ENCODE measurements around the gene LCE3D.
"Not testable (repeated sequence)": the region's sequence is repeated elsewhere in the genome, so short reads cannot be mapped to it uniquely, and the experiment has no call there.

DNA sequence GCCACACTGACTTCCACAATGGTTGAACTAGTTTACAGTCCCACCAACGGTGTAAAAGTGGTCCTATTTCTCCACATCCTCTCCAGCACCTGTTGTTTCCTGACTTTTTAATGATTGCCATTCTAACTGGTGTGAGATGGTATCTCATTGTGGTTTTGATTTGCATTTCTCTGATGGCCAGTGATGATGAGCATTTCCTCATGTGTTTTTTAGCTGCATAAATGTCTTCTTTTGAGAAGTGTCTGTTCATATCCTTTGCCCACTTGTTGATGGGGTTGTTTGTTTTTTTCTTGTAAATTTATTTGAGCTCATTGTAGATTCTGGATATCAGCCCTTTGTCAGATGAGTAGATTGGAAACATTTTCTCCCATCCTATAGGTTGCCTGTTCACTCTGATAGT is 32.0 kb downstream of the LCE3D start:
- not testable (repeated sequence) for TF ChIP-seq ZNF184 (tag by site-specific recombination; IDR thresholded peaks at IDR 0.05); GFI1B (tag by site-specific recombination; IDR thresholded peaks at IDR 0.05); CTCF (tag by site-specific recombination; IDR thresholded peaks at IDR 0.05); ZNF473 (tag by site-specific recombination; IDR thresholded peaks at IDR 0.05); ZNF654 (tag by site-specific recombination; IDR thresholded peaks at IDR 0.05; ENCODE audit: low read depth)
- TF ChIP-seq, protein P1, sequence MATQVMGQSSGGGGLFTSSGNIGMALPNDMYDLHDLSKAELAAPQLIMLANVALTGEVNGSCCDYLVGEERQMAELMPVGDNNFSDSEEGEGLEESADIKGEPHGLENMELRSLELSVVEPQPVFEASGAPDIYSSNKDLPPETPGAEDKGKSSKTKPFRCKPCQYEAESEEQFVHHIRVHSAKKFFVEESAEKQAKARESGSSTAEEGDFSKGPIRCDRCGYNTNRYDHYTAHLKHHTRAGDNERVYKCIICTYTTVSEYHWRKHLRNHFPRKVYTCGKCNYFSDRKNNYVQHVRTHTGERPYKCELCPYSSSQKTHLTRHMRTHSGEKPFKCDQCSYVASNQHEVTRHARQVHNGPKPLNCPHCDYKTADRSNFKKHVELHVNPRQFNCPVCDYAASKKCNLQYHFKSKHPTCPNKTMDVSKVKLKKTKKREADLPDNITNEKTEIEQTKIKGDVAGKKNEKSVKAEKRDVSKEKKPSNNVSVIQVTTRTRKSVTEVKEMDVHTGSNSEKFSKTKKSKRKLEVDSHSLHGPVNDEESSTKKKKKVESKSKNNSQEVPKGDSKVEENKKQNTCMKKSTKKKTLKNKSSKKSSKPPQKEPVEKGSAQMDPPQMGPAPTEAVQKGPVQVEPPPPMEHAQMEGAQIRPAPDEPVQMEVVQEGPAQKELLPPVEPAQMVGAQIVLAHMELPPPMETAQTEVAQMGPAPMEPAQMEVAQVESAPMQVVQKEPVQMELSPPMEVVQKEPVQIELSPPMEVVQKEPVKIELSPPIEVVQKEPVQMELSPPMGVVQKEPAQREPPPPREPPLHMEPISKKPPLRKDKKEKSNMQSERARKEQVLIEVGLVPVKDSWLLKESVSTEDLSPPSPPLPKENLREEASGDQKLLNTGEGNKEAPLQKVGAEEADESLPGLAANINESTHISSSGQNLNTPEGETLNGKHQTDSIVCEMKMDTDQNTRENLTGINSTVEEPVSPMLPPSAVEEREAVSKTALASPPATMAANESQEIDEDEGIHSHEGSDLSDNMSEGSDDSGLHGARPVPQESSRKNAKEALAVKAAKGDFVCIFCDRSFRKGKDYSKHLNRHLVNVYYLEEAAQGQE (tag by site-specific recombination; IDR thresholded peaks at IDR 0.05), result not testable (repeated sequence)

Measured in HEK293 (cell line).